HG03097 (cell line): ENCODE data around the gene MUTYH.
"Not testable (repeated sequence)": the region's sequence is repeated elsewhere in the genome, so short reads cannot be mapped to it uniquely, and the experiment has no call there.

Experiments
- ATAC-seq: cut with Tn5 transposase; IDR thresholded peaks from one replicate; pipeline ENCODE4 v1.9.1; 2021; ENCODE audit not compliant: unreplicated experiment, low FRiP score

Gene MUTYH

DNA sequence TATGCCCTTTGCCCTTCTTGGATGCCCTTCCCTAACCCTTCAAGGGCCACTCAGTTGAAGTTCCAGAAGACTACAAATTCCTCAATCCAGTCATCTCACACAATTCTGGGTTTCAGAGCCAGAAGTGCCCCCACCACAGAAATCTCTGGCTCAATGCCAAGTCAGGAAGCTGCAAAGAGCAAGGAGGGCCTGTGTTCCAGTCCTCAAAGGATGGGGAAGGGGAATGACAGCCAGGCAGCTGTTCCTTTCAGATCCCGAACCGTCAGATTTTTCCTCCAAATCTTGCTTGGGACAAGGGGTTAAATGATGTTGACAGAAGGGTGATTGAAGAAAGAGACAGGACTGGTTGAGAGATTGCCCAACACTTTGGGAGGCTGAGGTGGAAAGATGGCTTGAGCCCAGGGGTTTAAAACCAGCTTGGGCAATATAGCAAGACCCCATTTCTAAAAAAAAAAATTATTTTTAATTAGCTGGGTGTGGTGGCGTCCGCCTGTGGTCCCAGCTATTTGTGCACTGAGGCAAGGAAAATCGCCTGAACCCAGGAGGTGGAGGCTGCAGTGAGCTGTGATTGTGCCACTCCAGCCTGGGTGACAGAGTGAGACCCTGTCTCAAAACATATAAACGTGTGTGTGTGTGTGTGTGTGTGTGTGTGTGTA, 14.3 kb downstream of the MUTYH start:
- ATAC-seq, result no peak

DNA sequence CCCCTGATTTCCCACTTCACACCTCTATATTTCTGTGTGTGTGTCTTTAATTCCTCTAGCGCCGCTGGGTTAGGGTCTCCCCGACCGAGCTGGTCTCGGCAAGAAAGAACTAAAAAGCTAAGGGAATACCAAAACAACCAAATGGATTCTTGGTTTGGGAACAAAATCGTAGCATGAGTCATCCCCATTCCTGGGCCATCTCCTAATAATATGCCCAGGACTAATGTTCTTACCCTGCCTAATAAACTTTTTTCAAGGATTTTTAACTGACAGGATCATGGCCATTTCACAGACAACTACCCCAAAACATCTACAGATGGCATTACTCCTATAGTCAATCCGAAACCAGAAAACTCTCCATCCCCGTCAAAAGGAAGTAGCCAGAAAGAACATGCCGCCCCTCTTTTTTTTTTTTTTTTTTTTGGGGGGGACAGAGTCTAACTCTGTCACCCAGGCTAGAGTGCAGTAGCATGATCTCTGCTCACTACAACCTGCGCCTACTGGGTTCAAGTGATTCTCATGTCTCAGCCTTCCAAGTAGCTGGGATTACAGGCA, 17.7 kb downstream of the MUTYH start:
- ATAC-seq, result no peak

DNA sequence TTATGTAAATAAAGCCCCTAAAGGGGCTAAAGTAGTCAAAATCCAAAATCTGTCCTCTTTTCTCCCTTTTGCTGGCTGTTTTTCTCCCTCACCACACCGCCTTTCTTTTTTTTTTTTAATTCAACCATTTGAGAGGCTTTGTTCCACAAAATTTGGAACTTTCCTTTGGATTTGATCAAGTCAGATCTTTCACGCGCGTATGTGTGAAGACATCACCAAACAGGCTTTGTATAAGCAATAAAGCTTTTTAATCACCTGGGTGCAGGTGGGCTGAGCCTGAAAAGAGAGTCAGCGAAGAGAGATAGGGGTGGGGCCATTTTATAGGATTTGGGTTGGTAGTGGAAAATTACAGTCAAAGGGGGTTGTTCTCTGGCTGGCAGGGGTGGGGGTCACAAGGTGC, 18.8 kb downstream of the MUTYH start:
- no peak for ATAC-seq

DNA sequence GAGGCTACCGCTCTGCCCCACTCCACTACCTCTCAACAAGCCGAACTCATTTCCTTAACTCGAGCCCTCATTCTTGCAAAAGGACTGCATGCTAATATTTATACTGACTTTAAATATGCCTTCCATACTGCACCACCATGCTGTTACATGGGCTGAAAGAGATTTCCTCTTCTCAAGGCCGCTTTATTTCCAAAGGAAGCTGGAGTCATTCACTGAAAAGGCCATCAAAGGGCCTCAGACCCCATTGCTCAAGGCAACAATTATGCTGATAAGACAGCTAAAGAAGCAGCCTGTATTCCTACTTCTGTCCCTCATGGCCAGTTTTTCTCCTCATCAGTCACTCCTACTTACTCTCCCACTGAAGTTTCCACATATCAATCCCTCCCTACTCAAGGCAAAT, 20.5 kb downstream of the MUTYH start:
- ATAC-seq, result no peak

DNA sequence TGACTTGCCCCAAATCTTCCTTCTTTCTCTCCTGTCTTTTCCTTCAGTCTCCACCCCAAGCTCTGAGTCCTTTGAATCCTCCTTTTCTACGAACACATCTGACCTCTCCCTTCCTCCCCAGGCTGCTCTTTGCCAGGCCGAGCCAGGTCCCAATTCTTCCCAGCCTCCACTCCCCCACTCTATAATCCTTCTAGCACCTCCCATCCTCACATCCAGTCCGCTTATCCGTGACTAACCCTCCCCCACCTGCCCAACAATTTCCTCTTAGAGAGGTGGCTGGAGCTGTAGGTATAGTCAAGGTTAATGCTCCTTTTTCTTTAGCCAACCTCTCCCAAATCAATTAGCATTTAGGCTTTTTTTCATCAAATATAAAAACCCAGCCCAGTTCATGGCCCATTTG, 23.1 kb downstream of the MUTYH start:
- ATAC-seq, result no peak

DNA sequence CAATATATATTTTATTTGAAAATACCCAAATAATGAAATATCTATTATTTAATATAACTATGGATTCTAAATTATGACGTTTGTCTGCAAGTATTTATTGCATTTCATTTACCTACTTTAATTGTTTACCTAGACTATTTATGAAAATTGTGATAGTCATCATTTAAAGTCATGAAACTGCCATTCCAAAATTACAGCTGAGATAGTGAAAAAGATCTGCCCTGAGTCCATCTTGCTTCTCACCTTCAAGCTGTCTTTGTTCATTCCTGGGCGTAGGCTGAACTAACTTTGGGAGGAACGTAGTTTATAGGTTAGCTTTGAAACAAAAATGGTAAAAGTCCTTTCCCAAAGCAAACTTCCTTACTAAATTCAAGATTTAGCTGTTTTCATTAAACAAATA, 26.0 kb downstream of the MUTYH start:
- ATAC-seq, result no peak

DNA sequence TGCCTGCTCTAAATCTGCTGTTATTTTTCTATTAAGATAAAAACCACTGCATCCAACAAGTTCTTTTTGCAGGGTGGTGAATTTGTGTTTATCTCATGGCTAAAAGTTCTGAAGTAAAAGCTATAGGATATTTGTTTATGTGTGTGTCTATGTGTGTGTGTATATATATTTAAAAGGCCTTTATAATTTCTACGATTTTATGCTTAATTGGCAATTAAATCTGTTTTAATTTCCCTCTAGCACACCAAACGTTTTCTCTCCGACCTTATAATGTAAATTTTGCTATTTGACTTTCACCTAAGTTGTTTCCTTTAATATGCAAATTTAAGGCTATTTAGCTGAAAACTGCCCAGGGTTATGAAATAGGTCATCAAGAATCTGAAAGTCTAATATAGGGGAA, 33.3 kb downstream of the MUTYH start:
- no peak for ATAC-seq

DNA sequence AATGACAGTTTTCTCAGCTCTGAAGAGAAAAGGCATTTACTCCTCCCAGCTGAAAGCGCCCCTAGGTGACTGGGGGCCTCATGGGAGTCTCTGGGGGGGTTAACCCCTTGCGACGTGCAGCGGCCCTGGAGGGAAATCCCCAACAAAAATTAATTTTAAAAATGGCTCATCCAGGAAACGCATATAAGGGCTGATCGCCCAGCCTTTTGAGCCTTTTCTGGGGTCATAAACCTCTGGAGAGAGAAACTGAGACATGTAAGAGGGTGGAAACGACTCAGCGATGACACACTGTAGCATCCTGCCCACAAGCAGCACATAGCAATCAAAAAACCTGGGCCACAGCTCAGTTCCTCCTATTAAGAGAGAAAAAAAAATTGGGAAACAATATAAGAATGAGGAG, 33.9 kb downstream of the MUTYH start:
- no peak for ATAC-seq

DNA sequence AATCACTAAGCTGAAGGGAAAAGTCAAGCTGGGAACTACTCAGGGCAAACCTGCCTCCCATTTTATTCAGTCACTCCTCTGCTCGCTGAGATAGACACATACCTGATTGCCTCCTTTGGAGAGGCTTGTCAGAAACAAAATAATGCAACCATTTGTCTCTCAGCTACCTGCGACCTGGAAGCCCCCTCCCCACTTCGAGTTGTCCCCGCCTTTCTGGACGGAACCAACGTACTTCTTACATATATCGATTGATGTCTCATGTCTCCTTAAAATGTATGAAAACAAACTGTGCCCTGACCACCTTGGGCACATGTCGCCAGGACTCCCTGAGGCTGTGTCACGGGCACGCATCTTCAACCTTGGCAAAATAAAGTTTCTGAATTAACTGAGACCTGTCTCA, 35.0 kb downstream of the MUTYH start:
- ATAC-seq, result no peak

DNA sequence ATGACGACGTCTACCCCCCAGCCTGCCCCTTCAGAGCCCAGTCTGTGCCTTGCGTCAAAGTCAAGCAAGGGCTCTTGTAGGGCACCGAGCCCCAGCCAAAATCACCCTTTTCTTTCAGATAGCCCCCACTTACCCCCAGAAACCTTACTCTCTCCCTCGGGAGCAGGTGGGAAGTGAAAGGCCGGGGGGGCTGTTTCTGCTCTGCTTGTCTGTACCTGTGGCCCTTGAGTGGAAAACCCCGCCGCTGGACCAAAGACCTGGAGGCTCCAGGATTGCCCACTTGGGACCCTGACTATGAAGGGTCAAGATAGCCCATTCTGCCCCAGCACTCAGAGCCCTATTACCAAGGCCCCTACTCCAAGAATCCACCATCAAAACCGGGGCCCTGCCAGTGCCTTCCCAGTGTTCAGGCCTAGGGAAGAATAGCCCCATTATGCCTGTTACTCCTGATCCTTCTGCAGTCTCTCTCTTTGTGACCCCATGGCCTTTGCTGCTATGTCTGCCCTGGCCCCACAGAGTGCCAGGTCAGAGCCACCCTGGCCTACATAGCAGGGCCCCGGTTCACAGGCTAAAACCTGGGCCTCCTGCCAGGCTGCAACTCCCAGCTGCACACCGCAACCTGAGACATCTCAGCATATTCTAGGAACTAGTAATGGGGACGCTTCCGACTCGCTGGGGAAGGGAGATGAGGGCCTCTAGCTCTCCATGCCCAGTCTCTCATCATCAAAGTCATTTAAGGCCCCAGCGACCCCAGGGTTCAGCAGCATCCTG, 35.7 kb downstream of the MUTYH start:
- ATAC-seq, result no peak

DNA sequence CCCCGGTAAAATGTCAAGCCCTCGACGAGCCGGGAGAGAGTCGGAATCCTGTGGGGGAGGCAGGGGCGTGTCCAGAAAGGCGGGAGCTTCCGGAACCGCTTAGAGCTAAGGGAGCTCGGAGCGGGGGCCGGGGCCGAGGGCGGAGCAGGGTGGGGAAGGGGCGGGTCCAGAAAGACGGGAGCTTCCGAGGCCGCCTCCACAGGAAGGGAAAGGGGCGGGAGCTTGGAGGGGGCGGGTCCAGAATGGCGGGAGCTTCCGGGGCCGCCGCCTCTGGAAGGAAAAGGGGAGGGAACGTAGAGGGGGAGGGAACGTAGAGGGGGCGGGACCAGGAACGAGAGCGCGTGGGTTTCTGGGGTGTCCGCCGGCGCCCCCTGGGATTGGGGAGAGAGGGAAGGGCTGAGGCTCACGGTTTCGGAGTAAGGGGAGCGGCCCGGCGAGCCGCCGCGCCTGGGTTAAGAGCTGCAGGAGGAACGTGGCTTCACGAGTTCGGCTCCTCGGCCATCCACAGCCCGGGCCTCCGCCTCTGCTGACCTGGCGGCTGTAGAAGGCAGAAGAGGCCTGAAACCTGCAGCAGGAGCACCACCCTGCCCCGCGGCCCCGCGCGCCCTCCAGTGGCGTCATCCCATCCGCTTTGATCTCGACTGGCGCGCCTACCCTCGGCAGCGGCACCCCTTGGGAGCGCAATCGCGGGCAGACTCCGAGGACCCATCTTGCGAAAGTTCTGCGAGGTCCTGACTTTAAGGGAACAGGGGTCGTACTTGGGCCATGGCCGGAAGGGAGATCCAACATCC, 36.5 kb downstream of the MUTYH start:
- peak; percentile 69 for ATAC-seq

DNA sequence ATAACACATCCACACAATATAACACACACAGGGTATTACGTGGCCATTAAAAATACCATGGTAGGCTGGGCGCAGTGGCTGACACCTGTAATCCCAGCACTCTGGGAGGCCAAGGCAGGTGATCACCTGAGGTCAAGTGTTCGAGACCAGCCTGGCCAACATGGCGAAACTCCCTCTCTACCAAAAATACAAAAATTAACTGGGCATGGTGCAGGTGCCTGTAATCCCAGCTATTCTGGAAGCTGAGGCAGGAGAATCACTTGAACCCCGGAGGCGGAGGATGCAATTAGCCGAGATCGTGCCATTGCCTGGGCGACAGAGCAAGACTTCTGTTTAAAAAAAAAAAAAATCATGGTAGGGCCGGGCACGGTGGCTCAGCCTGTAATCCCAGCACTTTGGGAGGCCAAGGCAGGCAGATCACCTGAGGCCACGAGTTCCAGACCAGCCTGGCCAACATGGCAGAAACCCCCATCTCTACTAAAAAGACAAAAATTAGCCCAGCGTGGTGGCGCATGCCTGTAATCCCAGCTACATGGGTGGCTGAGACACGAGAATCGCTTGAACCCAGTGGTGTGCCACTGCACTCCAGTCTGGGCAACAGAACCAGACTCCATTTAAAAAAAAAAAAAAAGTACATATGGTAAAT, 37.6 kb downstream of the MUTYH start:
- ATAC-seq, result no peak

DNA sequence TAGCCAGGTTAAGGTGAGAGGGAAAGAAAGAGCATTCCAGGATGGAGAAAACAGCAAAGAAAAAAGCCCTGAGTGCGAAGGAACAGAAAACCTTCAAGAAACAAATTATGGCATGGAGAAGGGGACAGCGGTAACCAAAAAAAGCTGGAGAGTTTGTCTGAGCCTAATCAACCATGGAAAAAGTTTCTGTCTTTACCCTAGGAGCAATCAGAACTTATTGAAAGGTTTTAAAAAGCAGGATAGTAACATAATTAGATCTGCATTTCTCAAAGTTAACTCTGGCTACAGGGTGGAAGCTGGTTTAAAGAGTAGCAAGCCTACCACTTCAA, 39.6 kb downstream of the MUTYH start:
- ATAC-seq, result no peak

DNA sequence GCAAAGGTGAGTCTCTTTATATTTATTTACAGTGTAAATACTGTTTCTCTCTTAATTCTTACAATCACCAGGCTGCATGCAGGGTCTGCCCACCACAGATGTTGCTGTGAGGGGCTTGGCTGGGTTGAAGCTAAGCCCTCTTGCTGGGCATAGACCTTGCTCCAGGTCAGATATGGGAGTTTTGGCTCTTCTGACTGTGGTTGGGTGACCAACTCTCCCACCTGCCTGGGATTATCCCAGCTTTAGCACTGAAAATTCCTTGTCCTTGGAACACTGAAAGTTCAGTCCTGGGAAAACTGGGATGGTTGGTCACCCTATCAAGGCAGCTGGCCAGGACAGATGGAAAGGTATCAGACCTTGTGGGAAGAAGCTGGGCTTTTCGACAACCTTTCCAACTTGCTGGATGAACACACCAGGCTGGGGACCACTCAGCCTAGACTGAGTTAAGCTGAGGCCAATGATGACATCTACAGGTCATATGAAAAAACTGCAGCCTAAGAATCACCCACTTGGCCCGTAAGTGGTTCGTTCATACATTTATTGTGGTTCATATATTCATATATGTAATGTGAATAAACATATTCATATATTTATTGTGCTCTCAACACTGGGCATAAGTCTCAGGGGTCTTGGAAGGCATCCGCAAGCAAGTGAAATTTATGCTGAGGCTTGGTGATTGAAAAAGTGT, 40.1 kb downstream of the MUTYH start:
- no peak for ATAC-seq

DNA sequence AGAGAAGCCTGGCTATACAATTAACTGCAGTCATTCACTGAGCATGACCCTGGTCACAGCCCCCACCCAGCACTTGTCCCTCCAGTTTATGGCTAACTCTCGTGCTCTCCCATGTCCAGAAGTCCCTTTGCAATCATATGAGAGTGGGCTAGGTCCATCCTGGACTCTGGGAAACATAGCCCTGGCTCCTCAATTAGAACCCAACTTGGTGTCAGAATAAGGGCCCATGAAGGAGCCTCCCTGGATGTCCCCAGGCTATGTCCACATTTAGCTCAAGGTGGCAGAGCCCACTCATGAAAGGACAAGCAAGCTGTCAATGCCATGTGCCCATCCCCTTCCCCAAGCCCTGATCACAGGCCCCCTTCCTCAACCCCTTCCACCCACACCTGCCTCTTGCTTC, 40.9 kb downstream of the MUTYH start:
- ATAC-seq, result no peak

DNA sequence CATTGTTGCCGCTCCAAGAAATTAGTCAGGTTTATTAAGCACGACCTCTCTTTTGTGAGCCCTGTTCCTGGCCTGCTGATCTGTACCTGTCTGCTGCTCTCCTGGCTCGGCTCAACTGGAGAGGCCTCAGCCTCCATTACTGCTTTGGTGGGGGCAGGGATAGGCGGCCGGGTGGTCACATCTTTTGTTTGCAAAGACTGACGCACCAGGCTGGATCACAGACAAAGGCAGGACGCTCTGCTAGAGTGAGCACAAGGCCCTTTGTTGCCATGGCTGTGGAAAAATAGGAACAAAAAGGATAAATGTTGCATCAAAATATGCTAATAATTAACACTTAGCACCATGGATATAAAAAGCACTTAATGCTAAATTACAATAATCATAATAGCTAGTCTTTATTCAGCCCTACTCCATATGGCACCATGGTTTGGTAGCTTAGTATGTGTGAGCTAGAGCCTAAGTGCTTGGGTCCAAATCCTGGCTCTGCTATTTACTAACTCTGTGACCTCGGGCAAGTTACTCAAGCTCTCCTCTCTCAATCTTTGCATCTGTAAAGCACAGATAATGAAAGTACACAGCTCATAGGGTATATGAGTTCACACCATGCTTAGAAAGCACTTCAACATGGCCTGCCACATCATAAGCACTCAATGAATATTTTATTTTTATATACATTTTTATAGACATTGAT, 42.4 kb downstream of the MUTYH start:
- no peak for ATAC-seq

DNA sequence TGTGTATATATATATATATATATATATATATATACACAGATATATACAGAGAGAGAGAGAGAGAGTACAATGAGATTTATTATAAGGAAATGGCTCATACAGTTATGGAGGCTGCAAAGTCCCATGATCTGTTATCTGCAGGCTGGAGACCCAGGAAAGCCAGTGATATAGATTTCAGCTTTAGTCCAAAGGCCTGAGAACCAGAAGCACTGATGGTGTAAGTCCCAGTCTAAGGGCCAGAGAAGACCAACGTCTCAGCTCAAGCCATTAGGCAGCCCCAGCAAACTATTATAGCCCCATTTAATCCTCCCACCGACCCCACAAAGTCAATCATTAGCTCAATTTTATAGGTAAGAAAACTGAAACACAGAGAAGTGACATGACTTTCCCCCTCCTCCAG, 48.5 kb downstream of the MUTYH start:
- ATAC-seq, result no peak

DNA sequence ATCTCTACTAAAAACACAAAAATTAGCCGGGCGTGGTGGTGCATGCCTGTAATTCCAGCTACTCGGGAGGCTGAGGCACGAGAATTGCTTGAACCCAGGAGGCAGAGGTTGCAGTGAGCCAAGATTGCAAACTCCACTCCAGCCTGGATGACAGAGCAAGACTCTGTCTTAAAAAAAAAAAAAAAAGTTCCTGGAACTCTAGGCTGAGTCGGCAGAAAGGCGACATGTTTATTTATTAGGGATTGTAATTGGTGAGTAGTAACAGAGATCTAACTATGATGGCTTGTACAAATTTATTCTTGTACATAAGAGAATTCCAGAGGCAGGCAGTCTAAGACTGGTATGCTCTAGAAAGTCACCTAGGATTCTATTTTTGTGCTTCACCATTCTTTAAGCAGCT, 49.2 kb downstream of the MUTYH start:
- ATAC-seq, result not testable (repeated sequence)

DNA sequence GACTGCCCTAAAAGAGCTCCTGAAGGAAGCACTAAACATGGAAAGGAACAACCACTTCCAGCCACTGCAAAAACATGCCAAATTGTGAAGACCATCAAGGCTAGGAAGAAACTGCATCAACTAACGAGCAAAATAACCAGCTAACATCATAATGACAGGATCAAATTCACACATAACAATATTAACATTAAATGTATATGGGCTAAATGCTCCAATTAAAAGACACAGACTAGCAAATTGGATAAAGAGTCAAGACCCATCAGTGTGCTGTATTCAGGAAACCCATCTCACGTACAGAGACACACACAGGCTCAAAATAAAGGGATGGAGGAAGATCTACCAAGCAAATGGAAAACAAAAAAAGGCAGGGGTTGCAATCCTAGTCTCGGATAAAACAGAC, 53.7 kb downstream of the MUTYH start:
- ATAC-seq, result not testable (repeated sequence)

DNA sequence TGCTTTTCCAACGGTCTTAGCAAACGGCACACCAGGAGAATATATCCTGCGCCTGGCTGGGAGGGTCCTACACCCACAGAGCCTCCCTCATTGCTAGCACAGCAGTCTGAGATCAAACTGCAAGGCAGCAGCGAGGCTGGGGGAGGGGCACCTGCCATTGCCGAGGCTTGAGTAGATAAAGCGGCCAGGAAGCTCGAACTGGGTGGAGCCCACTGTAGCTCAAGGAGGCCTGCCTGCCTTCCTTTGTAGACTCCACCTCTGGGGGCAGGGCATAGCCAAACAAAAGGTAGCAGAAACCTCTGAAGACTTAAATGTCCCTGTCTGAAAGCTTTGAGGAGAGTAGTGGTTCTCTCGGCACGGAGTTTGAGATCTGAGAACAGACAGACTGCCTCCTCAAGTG, 55.4 kb downstream of the MUTYH start:
- ATAC-seq, result not testable (repeated sequence)
